Peyer's patch (tissue), 4 donors: Measurements from ENCODE around the gene GALNT6. TPM values are rescaled to one million over a fixed set of nuclear protein-coding genes. Genes with fewer than 3 reads are reported as not detected.

Source experiments
- DNase-seq, 3 donors: peaks; one replicate each; pipeline ENCODE4 v3.0.0-alpha.2; 2017 to 2019
- H3K27ac ChIP-seq, 4 donors: fragments of 200-600 bp; sonication (generic); one replicate each; pipeline ENCODE4 v1.5.1; 2016 to 2019
- H3K27me3 ChIP-seq, 2 donors: fragments of 200-600 bp; sonication (generic); one replicate each; pipeline ENCODE4 v1.5.1; 2019
- H3K36me3 ChIP-seq, 3 donors: fragments of 200-600 bp; sonication (generic); one replicate each; pipeline ENCODE4 v1.5.1; 2016 to 2019
- H3K4me1 ChIP-seq, 4 donors: fragments of 200-600 bp; sonication (generic); one replicate each; pipeline ENCODE4 v1.5.1; 2016 to 2019
- H3K4me3 ChIP-seq, 4 donors: fragments of 200-600 bp; sonication (generic); 1 replicate in 3 of 4; 2 replicates in 1 of 4; pipeline ENCODE4 v1.5.1; 2016 to 2019; ENCODE audit warnings: mild to moderate bottlenecking in 1 of 4
- H3K9me3 ChIP-seq, 4 donors: fragments of 200-600 bp; sonication (generic); one replicate each; pipeline ENCODE4 v1.5.1; 2016 to 2019; ENCODE audit warnings: mild to moderate bottlenecking in 1 of 4
- POLR2A ChIP-seq, 2 donors: fragments of 450-650 bp; IDR thresholded peaks; one replicate each; pipeline ENCODE4 v1.5.1; 2017; ENCODE audit warnings: antibody characterized with exemption in 2 of 2, mild to moderate bottlenecking in 2 of 2, moderate library complexity in 2 of 2
- total RNA-seq, 4 donors: library from RNA; depleted of rRNA; stranded (reverse); fragments of >200 nt; gene quantifications; one replicate each; pipeline ENCODE4 v1.1.0, GENCODE V29; 2016
- TF ChIP-seq, protein P1 (sequence below), 6 experiments: fragments of 450-650 bp in 4 of 6; fragments of 200-600 bp in 2 of 6; sonication (generic) in 1 of 6; IDR thresholded peaks; one replicate each; pipeline ENCODE4 v1.5.1; 2017 to 2019; ENCODE audit warnings: antibody characterized with exemption in 6 of 6, mild to moderate bottlenecking in 3 of 6, moderate library complexity in 1 of 6

GALNT6 gene
- total RNA-seq, 4 donors from 2014 or later: 31.4 to 82.0 (median 54.9) TPM

DNA sequence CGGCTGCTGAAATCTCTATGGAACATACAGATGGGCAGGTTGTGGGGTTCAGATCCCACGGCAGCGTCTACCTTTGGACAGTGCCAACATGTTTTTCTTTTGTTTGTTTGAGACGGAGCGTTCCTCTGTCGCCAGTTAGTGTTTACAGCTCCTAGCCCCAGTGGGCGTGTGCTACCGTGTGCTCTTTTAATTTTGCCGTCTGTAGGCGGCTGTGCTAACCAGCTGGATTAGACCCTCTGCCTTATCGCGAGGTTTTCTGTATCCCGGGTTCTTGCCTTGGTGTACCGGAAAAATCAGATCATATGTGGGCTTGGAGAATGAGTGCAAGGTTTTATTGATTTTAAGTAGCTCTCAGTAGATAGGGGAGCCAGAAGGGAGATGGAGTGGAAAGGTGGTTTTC, 9.8 kb upstream of the GALNT6 start:
- no peak for TF ChIP-seq POLR2A (IDR thresholded peaks at IDR 0.05)
- TF ChIP-seq, protein P1, sequence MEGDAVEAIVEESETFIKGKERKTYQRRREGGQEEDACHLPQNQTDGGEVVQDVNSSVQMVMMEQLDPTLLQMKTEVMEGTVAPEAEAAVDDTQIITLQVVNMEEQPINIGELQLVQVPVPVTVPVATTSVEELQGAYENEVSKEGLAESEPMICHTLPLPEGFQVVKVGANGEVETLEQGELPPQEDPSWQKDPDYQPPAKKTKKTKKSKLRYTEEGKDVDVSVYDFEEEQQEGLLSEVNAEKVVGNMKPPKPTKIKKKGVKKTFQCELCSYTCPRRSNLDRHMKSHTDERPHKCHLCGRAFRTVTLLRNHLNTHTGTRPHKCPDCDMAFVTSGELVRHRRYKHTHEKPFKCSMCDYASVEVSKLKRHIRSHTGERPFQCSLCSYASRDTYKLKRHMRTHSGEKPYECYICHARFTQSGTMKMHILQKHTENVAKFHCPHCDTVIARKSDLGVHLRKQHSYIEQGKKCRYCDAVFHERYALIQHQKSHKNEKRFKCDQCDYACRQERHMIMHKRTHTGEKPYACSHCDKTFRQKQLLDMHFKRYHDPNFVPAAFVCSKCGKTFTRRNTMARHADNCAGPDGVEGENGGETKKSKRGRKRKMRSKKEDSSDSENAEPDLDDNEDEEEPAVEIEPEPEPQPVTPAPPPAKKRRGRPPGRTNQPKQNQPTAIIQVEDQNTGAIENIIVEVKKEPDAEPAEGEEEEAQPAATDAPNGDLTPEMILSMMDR (IDR thresholded peaks at IDR 0.05): no peak
- Histone ChIP-seq H3K4me3 (no peak overlapping the region), H3K9me3 (no peaks in the 10 kb centered on the region), H3K4me1 (peaks cover 0 to 52% (median 2%) of the 10 kb centered on the region in 4 donors), H3K36me3 (no peaks in the 10 kb centered on the region), H3K27ac (peak overlapping the region in 1 of 4 donors; percentile 27), H3K27me3 (no peaks in the 10 kb centered on the region)
- DNase-seq: no peak

DNA sequence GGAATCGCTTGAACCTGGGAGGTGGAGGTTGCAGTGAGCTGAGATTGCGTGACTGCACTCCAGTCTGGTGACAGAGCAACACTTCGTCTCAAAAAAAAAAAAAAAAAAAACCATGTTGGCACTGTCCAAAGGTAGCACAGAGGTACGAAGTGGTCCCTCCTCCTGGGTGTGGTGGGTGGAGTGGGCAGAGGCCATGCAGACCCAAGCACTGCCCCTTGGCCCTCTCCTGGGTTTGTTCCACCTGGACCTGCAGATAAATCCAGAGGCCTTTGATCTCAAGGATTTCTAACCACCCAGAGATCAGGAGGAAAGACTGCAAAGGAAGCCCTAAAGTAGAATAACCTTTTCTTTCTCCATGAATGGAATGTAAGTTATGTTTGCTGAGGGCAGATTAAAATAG, 8.7 kb upstream of the GALNT6 start:
- H3K27me3 ChIP-seq: no peaks in the 10 kb centered on the region
- peak overlapping the region in 2 of 4 donors; percentile 53 to 76 for H3K27ac ChIP-seq
- no peaks in the 10 kb centered on the region for H3K9me3 ChIP-seq
- peaks cover 0 to 53% (median 3%) of the 10 kb centered on the region in 4 donors for H3K4me1 ChIP-seq
- no peak overlapping the region for H3K4me3 ChIP-seq
- TF ChIP-seq, protein P1 (IDR thresholded peaks at IDR 0.05): no peak
- TF ChIP-seq POLR2A (IDR thresholded peaks at IDR 0.05): peak in 1 of 2 donors; percentile 42
- no peaks in the 10 kb centered on the region for H3K36me3 ChIP-seq
- peak in 2 of 3 donors; percentile 81 to 86 for DNase-seq

DNA sequence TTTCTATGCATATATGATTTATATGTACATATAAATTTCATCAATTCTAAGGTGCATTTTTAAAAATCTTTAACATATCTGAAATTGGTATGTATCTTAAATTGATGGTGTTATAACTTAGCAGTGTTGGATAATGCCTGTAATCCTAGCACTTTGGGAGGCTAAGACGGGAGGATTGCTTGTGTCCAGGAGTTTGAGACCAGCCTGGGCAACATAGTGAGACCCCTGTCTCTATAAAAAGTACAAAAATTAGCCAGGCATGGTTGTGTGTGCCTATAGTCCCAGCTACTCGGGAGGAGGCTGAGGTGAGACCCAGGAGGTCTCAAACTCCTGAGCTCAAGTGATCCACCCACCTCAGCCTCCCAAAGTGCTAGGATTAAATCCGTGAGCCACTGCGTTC, 6.5 kb upstream of the GALNT6 start:
- Histone ChIP-seq H3K27ac (no peak overlapping the region), H3K4me3 (no peak overlapping the region), H3K27me3 (no peaks in the 10 kb centered on the region), H3K36me3 (no peaks in the 10 kb centered on the region), H3K9me3 (no peaks in the 10 kb centered on the region), H3K4me1 (peaks cover 0 to 54% (median 3%) of the 10 kb centered on the region in 4 donors)
- DNase-seq: no peak
- no peak for TF ChIP-seq POLR2A (IDR thresholded peaks at IDR 0.05)
- TF ChIP-seq, protein P1 (IDR thresholded peaks at IDR 0.05): no peak

DNA sequence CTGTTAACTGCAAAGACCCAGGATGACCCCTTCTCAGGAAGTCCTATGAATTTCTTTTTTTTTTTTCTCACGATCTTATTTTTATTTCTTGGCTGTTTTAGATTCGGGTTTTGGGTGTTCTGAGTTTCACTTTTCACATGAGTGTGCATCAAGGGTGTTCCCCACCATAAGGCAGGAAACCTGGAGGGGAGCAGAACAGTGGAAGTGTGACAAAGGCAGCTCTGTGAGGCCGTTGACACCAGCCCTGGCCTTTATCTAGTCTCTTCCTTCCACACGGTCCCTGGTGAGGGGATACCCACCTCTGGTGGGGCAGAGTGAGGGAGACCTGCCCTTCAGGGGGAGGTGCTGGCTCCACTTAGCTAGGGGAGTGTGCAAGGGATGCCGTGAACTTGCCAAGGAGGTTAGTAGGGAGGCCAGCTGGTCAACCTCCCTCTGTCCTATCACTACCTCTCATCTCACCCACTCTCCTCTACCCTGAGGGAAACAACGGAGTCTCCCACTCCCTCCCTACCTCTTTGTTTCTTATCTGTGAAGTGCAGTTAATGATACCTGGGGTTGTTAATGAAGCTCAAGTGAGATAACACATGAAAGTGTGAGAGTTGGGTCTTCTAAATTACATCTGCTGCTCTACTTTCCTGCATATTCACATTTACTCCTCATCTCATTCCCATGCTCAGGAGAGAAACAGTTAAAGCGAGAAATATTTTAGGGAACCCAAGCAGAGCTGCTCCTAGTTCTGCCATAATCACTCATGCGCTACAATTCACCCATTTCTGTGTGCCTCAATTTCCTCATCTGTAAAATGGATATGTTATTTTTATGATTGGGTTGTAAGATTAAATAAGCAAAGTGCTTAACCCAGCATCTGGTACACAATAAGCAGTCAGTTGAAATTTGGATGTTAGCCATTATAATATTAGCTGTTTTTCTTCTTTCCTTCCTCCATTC, 4.4 kb upstream of the GALNT6 start:
- H3K4me1 ChIP-seq: peaks cover 0 to 60% (median 4%) of the 10 kb centered on the region in 4 donors
- H3K27ac ChIP-seq: peak overlapping the region; percentile 2 to 78 (median 62)
- no peak for TF ChIP-seq POLR2A (IDR thresholded peaks at IDR 0.05)
- TF ChIP-seq, protein P1 (IDR thresholded peaks at IDR 0.05): no peak
- H3K27me3 ChIP-seq: peaks cover 0 to 7% of the 10 kb centered on the region in 2 donors
- no peak for DNase-seq
- H3K36me3 ChIP-seq: no peaks in the 10 kb centered on the region
- no peak overlapping the region for H3K4me3 ChIP-seq
- H3K9me3 ChIP-seq: no peaks in the 10 kb centered on the region

DNA sequence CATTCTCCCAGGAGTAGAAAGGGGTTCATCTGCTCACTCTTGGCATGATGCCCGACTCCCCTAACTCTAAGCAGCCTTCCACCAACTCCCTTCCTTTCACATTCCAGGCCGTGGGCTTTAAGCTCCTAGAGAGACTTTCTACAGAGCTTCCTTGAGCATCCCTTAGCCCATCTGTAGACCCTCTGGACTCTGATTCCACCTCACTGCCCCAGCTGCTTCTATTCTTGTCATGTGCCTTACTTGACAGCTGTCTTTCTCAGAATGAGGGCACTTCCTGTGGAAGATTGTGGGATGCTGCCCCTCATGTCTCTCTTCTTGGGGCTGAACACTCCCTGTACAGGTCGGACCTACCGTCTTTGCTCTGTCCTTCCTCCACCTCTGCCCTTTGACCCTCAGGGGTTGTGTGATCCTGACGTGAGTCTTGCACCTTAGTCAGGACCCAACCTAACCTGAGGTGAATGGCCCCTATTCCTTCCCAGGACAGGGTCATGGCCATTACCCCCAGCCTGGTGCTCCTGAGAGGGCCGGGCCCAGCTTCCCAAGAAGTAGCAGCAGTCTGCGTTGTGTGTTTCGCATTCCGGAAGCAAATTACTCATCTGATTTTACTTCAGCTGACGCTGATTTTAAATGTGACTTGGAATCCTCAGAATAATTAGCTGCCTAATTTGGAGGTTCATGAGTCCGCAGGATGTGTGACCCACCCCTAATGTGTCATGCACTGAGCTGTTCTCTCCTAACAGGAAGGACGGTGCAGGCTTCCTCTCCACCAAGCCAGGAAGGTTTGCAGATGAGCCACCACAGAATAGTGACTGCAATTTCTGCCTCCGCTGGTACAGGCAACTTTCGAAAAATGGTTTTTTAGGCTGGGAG, 2.7 kb upstream of the GALNT6 start:
- H3K27ac ChIP-seq: peak overlapping the region; percentile 30 to 72 (median 56)
- DNase-seq: peak in 2 of 3 donors; percentile 44 to 78
- peak in 1 of 2 donors; percentile 24 for TF ChIP-seq POLR2A (IDR thresholded peaks at IDR 0.05)
- TF ChIP-seq, protein P1 (IDR thresholded peaks at IDR 0.05): no peak
- peaks cover 0 to 7% of the 10 kb centered on the region in 2 donors for H3K27me3 ChIP-seq
- no peaks in the 10 kb centered on the region for H3K9me3 ChIP-seq
- peaks cover 0 to 62% (median 5%) of the 10 kb centered on the region in 4 donors for H3K4me1 ChIP-seq
- H3K36me3 ChIP-seq: no peaks in the 10 kb centered on the region
- peak overlapping the region in 1 of 4 donors; percentile 84 for H3K4me3 ChIP-seq
